Stimulated activated CD8-positive, alpha-beta memory T cell treated with anti-CD3 and anti-CD28 coated beads, Interleukin-4, amount 100 ng/mL, for 48 hours (primary cell): ENCODE data around the gene SULF2.
A peak's percentile ranks its signal among the peaks of the same experiment; 100 is the strongest.

Source experiments
- DNase-seq: peaks from one replicate; pipeline ENCODE4 v3.0.0-alpha.2; 2020

The SULF2 gene

DNA sequence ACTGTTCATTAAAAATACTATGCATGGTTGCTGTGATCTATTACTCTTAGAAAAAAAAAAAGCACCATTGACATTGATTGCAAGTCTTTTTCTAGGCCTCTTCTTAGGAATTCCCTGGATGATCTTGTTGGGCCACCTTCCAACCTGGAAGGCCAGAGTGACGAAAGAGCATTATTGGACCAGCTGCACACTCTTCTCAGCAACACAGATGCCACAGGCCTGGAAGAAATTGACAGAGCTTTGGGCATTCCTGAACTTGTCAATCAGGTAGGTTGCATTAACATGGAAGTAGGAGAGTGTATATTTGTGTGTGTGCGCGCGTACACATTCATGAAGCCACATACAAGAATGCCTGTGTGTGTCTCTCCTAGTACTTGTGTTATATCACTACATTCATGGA, 143.2 kb downstream of the SULF2 start:
- DNase-seq = no peak

DNA sequence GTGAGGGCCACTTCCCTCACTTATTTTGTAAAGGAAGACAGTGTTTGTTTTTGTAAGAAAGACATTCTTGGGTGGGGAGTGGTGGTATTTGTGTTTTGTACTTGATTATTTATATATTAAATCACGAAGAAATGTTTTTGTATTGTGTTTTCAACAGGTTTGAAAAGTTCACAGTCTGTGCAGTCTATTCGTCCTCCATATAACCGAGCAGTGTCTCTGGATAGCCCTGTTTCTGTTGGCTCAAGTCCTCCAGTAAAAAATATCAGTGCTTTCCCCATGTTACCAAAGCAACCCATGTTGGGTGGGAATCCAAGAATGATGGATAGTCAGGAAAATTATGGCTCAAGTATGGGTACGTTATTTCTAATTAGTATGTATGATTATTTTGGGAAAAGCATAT, 146.4 kb downstream of the SULF2 start:
- no peak for DNase-seq

DNA sequence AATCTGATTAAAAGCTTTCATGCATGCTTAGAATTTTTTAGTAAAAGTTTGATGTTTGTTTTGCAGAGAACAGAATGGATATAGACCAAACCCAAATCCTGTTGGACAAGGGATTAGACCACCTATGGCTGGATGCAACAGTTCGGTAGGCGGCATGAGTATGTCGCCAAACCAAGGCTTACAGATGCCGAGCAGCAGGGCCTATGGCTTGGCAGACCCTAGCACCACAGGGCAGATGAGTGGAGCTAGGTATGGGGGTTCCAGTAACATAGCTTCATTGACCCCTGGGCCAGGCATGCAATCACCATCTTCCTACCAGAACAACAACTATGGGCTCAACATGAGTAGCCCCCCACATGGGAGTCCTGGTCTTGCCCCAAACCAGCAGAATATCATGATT, 150.0 kb downstream of the SULF2 start:
- DNase-seq = no peak

DNA sequence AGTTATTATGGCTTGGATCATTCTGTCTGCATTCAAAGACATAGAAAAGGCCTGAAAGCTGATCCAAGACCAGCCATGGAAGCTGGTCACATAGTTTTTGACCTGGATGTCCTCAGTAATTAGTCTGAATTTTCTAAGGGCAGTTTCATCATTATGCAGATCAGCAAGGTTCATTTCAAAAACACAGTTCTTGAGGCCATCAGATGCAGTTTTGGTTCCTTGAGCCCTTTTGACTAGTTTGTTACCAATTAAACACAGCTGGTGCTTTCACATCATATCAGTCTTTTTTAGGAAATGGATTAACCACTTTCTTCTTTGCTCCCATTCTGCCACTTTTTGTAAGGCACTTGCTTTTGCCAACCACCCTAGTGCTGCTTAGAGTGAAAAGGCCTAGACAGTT, 154.2 kb downstream of the SULF2 start:
- DNase-seq = no peak

DNA sequence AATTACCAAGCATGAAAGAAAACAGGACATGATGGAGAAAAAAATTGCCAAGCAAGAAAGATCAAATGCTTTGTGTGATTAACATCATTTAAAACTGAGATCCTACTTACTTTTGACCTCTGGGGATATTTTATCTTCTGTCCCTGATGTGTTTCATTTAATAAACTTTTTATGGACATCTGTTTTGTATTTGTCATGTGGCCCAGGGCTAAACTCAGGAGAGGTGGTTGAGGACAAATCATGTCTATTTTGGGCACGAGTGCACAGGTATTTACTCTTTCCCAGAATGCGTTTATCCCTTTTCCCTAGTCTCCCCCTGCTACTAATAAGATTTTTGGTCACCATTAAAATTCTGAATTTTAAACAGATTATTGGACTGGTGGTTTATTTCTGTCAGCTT, 155.4 kb downstream of the SULF2 start:
- no peak for DNase-seq

DNA sequence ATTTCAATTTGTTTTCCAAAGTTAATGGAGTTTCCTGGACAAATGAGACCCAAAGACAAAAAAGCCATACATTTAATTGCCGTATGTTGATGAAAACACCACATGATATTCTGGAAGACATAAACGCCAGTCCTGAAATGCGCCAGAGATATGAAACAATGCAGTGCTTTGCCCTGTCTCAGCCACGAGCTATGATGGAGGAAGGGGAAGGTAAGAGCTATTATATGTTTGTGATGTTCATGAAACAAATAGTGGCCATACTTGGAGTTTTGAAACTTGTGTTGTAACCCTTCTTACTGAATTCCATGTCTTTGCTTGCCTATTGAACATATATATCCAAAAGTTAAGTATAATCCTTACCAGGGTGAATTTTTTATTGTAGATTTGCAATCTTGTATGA, 157.7 kb downstream of the SULF2 start:
- no peak for DNase-seq

DNA sequence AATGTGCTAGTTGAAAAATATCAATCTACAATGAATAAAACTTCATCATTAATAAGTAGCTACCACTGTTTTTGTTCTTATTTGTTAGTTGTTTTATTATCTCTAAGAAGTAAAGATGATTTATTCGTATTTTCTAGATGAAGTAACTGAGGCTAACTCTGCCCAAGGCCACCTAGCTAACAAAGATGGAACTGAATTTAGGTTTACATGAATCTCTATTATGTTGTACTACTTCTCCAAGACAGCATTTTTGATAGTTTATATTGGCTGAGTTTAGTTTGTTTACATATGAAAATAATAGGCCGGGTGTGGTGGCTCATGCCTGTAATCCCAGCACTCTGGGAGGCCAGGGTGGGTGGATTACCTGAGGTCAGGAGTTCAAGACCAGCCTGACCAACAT, 162.1 kb downstream of the SULF2 start:
- no peak for DNase-seq

DNA sequence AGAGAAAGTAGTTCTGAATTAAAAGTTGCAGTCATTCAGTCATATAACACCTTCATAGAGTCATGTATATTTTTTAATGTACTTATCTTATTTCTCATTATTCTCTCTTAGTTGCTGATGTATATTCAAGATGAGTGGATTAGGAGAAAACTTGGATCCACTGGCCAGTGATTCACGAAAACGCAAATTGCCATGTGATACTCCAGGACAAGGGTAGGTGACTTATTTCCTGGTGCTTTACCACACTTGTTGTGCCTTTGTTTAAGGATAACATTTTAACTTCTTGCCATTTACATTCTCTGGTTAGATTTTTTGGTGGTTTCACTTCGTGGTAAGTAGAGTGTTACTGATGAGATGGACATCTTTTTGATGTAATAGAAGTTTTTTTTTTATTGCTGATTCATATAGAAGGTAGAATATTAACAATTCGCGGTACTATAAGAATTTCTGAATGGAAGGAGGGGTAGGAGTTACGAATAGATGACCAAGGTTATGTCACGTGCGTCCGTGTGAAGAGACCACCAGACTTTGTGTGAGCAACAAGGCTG, 163.1 kb downstream of the SULF2 start:
- no peak for DNase-seq

DNA sequence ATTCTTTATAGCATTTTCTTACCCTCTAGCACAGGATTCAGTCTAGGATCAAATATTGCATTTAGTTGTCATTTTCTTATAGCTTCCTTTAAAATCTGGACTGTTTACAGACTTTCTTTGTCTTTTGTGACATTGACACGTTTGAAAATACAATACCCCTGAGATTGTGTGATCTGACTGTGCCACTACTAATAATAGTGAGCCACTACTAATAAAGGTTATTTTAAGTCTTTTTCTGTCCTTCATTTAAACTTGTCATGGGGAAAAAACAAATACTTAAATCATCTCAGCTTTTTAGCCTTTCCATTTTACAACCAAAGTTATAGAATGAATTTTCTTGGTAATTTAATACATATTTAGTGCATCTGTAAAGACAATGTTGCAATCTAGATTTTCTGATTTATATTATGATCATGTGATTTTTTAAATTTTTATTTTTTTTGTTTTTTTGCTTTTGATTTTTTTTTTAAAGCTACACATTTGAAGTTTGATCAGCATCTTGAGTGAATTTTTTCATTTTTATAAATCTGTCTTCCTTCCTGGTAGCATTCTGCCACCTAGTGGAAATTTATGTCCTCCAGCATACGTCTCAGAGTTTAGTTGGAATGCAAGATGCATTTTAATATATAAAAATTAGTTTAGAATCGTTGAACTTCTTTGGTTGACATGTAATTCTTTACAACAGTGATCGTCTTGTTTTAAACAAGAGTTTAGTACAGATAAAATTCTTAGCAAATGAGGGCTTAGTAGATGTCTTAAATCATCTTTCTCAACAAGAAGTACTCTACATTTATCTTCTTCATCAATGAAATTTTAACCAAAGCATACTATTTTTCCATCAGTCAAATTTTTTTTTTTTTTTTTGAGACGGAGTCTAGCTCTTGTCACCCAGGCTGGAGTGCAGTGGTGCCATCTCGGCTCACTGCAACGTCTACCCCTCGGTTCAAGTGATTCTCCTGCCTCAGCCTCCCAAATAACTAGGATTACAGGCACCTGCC, 164.2 kb downstream of the SULF2 start:
- no peak for DNase-seq

DNA sequence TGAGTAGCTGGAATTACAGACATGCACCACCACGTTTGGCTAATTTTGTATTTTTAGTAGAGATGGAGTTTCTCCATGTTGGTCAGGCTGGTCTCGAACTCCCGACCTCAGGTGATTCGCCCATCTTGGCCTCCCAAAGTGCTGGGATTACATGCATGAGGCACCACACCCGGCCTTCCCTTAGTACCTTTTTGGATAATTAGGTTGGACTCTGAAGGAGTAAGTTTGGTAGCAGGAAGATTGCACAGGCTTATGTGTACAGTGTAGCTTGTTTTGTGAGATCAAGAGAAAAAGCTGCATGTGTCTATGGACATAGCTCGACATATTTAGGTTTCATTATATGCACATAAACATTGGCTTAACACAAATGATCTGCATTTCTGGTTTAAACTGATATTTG, 166.8 kb downstream of the SULF2 start:
- no peak for DNase-seq

DNA sequence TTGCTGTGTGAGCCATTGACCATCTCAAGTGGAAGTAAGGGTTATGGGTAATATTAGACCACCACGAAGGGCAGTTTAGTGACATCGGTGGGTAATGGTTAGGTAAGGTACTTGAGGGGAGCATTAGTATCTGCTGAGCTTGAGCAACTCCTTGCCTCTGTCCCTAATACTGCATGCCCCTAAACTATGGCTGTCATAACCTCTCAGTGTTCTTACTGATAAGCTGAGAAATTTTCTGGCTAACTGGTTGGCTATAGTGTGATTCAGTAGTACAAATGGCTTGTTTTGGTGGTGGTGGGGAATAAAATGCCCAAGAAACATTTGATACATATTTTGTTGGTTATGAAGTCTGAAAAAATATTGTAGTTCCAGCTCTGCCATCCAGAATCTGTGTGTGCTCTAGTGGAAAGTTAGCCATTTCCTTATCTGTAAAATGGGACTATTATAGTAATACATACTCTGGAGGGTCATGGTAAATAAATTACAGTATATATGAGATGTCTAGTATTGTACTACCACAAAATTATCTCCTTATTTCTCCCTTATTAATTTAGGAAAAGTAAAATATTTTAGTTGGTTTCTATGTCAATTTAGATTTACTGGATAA, 170.5 kb downstream of the SULF2 start:
- DNase-seq = no peak

DNA sequence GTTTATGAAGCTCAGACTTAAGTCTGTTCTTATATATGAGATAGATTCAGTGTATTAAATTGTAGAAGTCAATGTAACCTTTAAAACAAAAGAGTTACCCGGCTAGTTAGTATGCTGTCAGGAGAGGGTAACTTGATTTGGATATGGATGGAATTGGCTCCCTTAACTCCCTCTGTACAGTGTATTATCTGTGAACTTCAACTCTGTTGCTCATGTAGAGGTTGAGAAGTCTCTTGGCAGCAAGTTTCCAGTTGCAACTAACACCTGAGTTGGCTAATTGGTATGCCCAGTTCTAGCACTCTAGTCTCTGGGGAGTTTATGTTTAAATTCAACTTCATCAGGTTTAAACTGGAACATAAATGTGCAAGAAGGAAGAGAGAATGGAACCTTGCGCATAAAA, 172.6 kb downstream of the SULF2 start:
- no peak for DNase-seq

DNA sequence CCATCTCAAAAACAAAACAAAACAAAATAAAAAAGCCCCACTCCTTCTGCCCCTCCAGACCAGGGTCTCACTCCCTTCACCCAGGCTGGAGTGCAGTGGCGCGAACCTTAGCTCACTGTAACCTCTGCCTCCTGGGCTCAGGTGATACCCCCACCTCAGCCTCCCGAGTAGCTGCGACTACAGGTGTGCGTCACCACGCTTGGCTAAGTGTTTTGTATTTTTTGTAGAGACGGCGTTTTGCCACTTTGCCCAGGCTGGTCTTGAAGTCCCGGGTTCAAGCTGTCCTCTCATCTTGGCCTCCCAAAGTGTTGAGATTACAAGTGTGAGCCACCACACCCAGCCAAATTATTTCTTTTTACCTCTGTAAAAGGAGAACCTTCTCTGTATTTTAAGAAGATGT, 173.5 kb downstream of the SULF2 start:
- DNase-seq = no peak

DNA sequence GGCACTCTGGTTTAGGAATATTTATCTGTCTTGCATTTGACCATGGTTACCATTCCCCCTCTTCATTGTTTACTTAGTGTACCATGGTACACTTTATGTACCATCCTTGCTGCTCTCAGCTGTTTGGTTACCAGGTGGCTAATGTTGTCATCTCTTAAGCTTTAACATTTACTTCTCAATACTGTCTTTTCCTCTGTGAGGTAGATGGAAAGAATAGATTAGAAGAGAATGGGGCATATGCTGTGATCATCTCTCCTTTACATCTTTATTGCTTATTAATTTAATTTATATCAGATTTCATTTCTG, 174.4 kb downstream of the SULF2 start:
- DNase-seq = no peak

DNA sequence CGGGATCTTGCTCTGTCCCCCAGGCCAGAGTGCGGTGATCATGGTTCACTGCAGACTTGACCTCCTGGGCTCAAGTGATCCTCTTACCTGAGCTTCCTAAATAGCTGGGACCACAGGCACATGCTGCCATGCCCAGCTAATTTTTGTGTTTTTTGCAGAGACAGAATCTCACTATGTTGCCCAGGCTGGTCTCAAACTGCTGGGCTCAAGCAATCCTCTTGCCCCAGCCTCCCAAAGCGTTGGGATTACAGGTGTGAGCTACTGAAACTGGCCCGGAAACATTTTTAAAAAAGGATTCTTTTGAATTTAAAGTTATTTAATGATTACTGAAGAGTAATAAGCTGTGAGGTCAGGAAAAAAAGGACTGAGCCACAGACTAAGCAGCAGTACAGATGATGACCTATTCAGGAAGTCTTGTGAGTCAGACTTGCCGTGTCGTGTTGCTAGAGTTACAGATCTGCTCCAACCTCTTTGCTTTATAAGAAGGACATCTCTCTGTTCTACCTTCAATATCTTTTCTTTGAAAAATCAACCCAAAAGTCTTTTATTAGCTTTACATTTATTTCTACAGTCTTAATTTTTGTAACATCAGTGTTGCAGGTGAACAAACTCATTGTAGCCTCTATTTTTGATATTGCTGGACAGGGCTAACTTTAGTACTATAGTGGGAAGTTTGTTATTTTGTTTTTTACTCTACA, 174.9 kb downstream of the SULF2 start:
- peak; percentile 85 for DNase-seq

DNA sequence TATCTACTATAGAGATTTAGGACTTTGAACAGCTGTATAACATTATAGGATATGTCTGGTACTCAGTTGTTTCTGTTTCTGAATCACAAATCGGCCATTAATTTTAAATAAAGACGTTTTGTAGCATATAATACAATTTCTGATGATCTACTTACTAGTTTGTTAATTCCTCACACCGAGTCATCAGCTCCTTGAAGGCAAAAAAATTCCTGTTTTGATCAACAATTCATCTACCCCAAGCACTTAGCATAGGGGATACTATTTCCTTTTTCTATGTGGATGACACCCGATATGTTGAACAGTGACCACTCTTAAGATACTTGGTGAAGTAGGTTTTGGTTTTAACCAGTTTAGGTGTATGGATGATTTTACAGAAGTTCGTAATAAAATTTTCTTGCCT, 176.3 kb downstream of the SULF2 start:
- DNase-seq = no peak
